ENCODE results near the gene SMIM20.

GRCh38 chr4:25892796-25893195, 21.2 kb upstream of the SMIM20 start:
- no peak for TF ChIP-seq CTCF (IDR thresholded peaks at IDR 0.05)
- no peak for TF ChIP-seq POLR2A (IDR thresholded peaks at IDR 0.05)

Measured in adrenal gland (tissue), 5 donors.